ENCODE results near the gene FXYD3.

Gene FXYD3

GRCh38 chr19:35077411-35078223 is 38.0 kb upstream of the FXYD3 start:
- no peaks in the 10 kb centered on the region for H3K9me3 Mint-ChIP-seq
- DNase-seq (ENCODE audit: low spot score): no peak
- no peak overlapping the region for H3K4me3 Mint-ChIP-seq
- H3K27ac Mint-ChIP-seq: no peak overlapping the region
- H3K36me3 Mint-ChIP-seq (ENCODE audit: low read depth): no peaks in the 10 kb centered on the region
- no peaks in the 10 kb centered on the region for H3K4me1 Mint-ChIP-seq (ENCODE audit: low read depth)
- no peaks in the 10 kb centered on the region for H3K27me3 Mint-ChIP-seq (ENCODE audit: low read depth)

GRCh38 chr19:35079826-35080225 is 35.8 kb upstream of the FXYD3 start:
- H3K27ac Mint-ChIP-seq: no peak overlapping the region
- no peak overlapping the region for H3K4me3 Mint-ChIP-seq
- no peak for DNase-seq (ENCODE audit: low spot score)
- H3K27me3 Mint-ChIP-seq (ENCODE audit: low read depth): no peaks in the 10 kb centered on the region
- H3K4me1 Mint-ChIP-seq (ENCODE audit: low read depth): no peaks in the 10 kb centered on the region
- H3K9me3 Mint-ChIP-seq: no peaks in the 10 kb centered on the region
- H3K36me3 Mint-ChIP-seq (ENCODE audit: low read depth): no peaks in the 10 kb centered on the region

- Mint-ChIP-seq H3K4me1 (ENCODE audit: low read depth) (no peaks in the 10 kb centered on the region), H3K9me3 (no peaks in the 10 kb centered on the region), H3K27ac (no peak overlapping the region)
Measured at GRCh38 chr19:35080613-35081170, 34.9 kb upstream of the FXYD3 start.

GRCh38 chr19:35081201-35081600 is 34.4 kb upstream of the FXYD3 start:
- no peak for DNase-seq (ENCODE audit: low spot score)
- no peak overlapping the region for H3K4me3 Mint-ChIP-seq
- H3K4me1 Mint-ChIP-seq (ENCODE audit: low read depth): no peaks in the 10 kb centered on the region
- no peaks in the 10 kb centered on the region for H3K36me3 Mint-ChIP-seq (ENCODE audit: low read depth)
- H3K27ac Mint-ChIP-seq: no peak overlapping the region
- H3K27me3 Mint-ChIP-seq (ENCODE audit: low read depth): no peaks in the 10 kb centered on the region
- no peaks in the 10 kb centered on the region for H3K9me3 Mint-ChIP-seq

More at GRCh38 chr19:35080613-35081170, 34.9 kb upstream of the FXYD3 start:
- no peak for DNase-seq (ENCODE audit: low spot score)
- no peak overlapping the region for H3K4me3 Mint-ChIP-seq
- H3K27me3 Mint-ChIP-seq (ENCODE audit: low read depth): no peaks in the 10 kb centered on the region
- no peaks in the 10 kb centered on the region for H3K36me3 Mint-ChIP-seq (ENCODE audit: low read depth)

GRCh38 chr19:35083691-35084508 is 31.7 kb upstream of the FXYD3 start:
- DNase-seq (ENCODE audit: low spot score): no peak
- Mint-ChIP-seq H3K4me3 (no peak overlapping the region), H3K4me1 (ENCODE audit: low read depth) (no peaks in the 10 kb centered on the region), H3K27me3 (ENCODE audit: low read depth) (peaks cover 2% of the 10 kb centered on the region), H3K36me3 (ENCODE audit: low read depth) (no peaks in the 10 kb centered on the region), H3K9me3 (no peaks in the 10 kb centered on the region), H3K27ac (no peak overlapping the region)

GRCh38 chr19:35084509-35084762 is 31.2 kb upstream of the FXYD3 start:
- no peak for DNase-seq (ENCODE audit: low spot score)
- Mint-ChIP-seq H3K36me3 (ENCODE audit: low read depth) (no peaks in the 10 kb centered on the region), H3K27ac (no peak overlapping the region), H3K4me3 (no peak overlapping the region), H3K27me3 (ENCODE audit: low read depth) (peaks cover 2% of the 10 kb centered on the region), H3K4me1 (ENCODE audit: low read depth) (no peaks in the 10 kb centered on the region), H3K9me3 (no peaks in the 10 kb centered on the region)

- no peaks in the 10 kb centered on the region for H3K36me3 Mint-ChIP-seq (ENCODE audit: low read depth)
- no peak overlapping the region for H3K27ac Mint-ChIP-seq
- peaks cover 2% of the 10 kb centered on the region for H3K27me3 Mint-ChIP-seq (ENCODE audit: low read depth)
- no peak for DNase-seq (ENCODE audit: low spot score)
- H3K4me3 Mint-ChIP-seq: no peak overlapping the region
- H3K9me3 Mint-ChIP-seq: no peaks in the 10 kb centered on the region
- no peaks in the 10 kb centered on the region for H3K4me1 Mint-ChIP-seq (ENCODE audit: low read depth)
Measured at GRCh38 chr19:35085947-35086346, 29.7 kb upstream of the FXYD3 start.

GRCh38 chr19:35086455-35086854 is 29.2 kb upstream of the FXYD3 start:
- no peak for DNase-seq (ENCODE audit: low spot score)
- Mint-ChIP-seq H3K4me3 (no peak overlapping the region), H3K27me3 (ENCODE audit: low read depth) (peaks cover 2% of the 10 kb centered on the region), H3K27ac (no peak overlapping the region), H3K9me3 (no peaks in the 10 kb centered on the region), H3K36me3 (ENCODE audit: low read depth) (no peaks in the 10 kb centered on the region), H3K4me1 (ENCODE audit: low read depth) (no peaks in the 10 kb centered on the region)

- H3K9me3 Mint-ChIP-seq: no peaks in the 10 kb centered on the region
- H3K4me3 Mint-ChIP-seq: no peak overlapping the region
- H3K36me3 Mint-ChIP-seq (ENCODE audit: low read depth): no peaks in the 10 kb centered on the region
- no peak for DNase-seq (ENCODE audit: low spot score)
- H3K27me3 Mint-ChIP-seq (ENCODE audit: low read depth): peaks cover 2% of the 10 kb centered on the region
- no peaks in the 10 kb centered on the region for H3K4me1 Mint-ChIP-seq (ENCODE audit: low read depth)
- H3K27ac Mint-ChIP-seq: no peak overlapping the region
Measured at GRCh38 chr19:35087393-35087792, 28.2 kb upstream of the FXYD3 start.

GRCh38 chr19:35088131-35088913 is 27.3 kb upstream of the FXYD3 start:
- Mint-ChIP-seq H3K4me1 (ENCODE audit: low read depth) (no peaks in the 10 kb centered on the region), H3K36me3 (ENCODE audit: low read depth) (no peaks in the 10 kb centered on the region), H3K4me3 (no peak overlapping the region), H3K27ac (no peak overlapping the region), H3K27me3 (ENCODE audit: low read depth) (peaks cover 2% of the 10 kb centered on the region), H3K9me3 (no peaks in the 10 kb centered on the region)
- no peak for DNase-seq (ENCODE audit: low spot score)

- Mint-ChIP-seq H3K36me3 (ENCODE audit: low read depth) (no peaks in the 10 kb centered on the region), H3K27me3 (ENCODE audit: low read depth) (peaks cover 2% of the 10 kb centered on the region), H3K4me1 (ENCODE audit: low read depth) (no peaks in the 10 kb centered on the region), H3K9me3 (no peaks in the 10 kb centered on the region), H3K4me3 (no peak overlapping the region), H3K27ac (no peak overlapping the region)
- no peak for DNase-seq (ENCODE audit: low spot score)
Measured at GRCh38 chr19:35089554-35089953, 26.1 kb upstream of the FXYD3 start.

- no peak overlapping the region for H3K4me3 Mint-ChIP-seq
Measured at GRCh38 chr19:35090160-35090505, 25.5 kb upstream of the FXYD3 start.

GRCh38 chr19:35090506-35091214 is 25.0 kb upstream of the FXYD3 start:
- no peaks in the 10 kb centered on the region for H3K36me3 Mint-ChIP-seq (ENCODE audit: low read depth)
- no peaks in the 10 kb centered on the region for H3K4me1 Mint-ChIP-seq (ENCODE audit: low read depth)
- no peaks in the 10 kb centered on the region for H3K9me3 Mint-ChIP-seq
- no peak overlapping the region for H3K4me3 Mint-ChIP-seq
- H3K27ac Mint-ChIP-seq: no peak overlapping the region
- H3K27me3 Mint-ChIP-seq (ENCODE audit: low read depth): peaks cover 2% of the 10 kb centered on the region
- DNase-seq (ENCODE audit: low spot score): peak; percentile 9

More at GRCh38 chr19:35090160-35090505, 25.5 kb upstream of the FXYD3 start:
- no peaks in the 10 kb centered on the region for H3K9me3 Mint-ChIP-seq
- no peaks in the 10 kb centered on the region for H3K36me3 Mint-ChIP-seq (ENCODE audit: low read depth)
- no peaks in the 10 kb centered on the region for H3K4me1 Mint-ChIP-seq (ENCODE audit: low read depth)
- H3K27ac Mint-ChIP-seq: no peak overlapping the region
- no peak for DNase-seq (ENCODE audit: low spot score)
- H3K27me3 Mint-ChIP-seq (ENCODE audit: low read depth): peaks cover 2% of the 10 kb centered on the region

Measured in T-helper 2 cell treated with Interferon-gamma antibody and Interleukin-4, amounts not matched to agents 5 μg/mL and 100 μg/mL, for 36 hours (primary cell).